T-helper 17 cell (primary cell): ENCODE measurements around the gene TANGO2. TPM values are rescaled to one million over a fixed set of nuclear protein-coding genes. Genes with fewer than 3 reads are reported as not detected.

Experiments used
- ATAC-seq: fragments of 150-1000 bp; cut with Tn5 transposase; 2 replicates; pipeline ENCODE4 v1.10.0; 2021; ENCODE audit warnings: mild to moderate bottlenecking, moderate library complexity
- DNase-seq, 3 donors: peaks; one replicate each; pipeline versions ENCODE4 v3.0.0 to v3.0.0-alpha.2; 2020 to 2021
- H3K9me3 ChIP-seq: one replicate; pipeline ENCODE4 v1.7.0; 2013; ENCODE audit warnings: low read length, mild to moderate bottlenecking; ENCODE audit not compliant: control insufficient read depth, poor library complexity, severe bottlenecking
- H3K27ac Mint-ChIP-seq: one replicate; pipeline ENCODE4 v1.8.0; 2022; ENCODE audit warnings: mild to moderate bottlenecking, moderate library complexity, mixed read lengths
- H3K27me3 Mint-ChIP-seq: one replicate; pipeline ENCODE4 v1.8.0; 2022; ENCODE audit warnings: mixed read lengths
- H3K36me3 Mint-ChIP-seq: one replicate; pipeline ENCODE4 v1.8.0; 2022; ENCODE audit warnings: low read depth, mixed read lengths
- H3K4me1 Mint-ChIP-seq: one replicate; pipeline ENCODE4 v1.8.0; 2022; ENCODE audit warnings: mild to moderate bottlenecking, mixed read lengths
- H3K4me3 Mint-ChIP-seq: one replicate; pipeline ENCODE4 v1.8.0; 2022; ENCODE audit warnings: mild to moderate bottlenecking, moderate library complexity, mixed read lengths
- total RNA-seq, 4 donors: library from RNA in 2 of 4; stranded (reverse) in 2 of 4; gene quantifications; one replicate each; pipeline ENCODE4 v1.2.3 and lab custom pipeline; 2022 to 2026

The TANGO2 gene
- total RNA-seq, 2 donors from 2014 or later: 31.7 to 44.3 TPM

- H3K27ac Mint-ChIP-seq: no peak overlapping the region
- DNase-seq: no peak
Observed at GRCh38 chr22:20111689-20112622, 91.0 kb downstream of the TANGO2 start.

GRCh38 chr22:20112623-20113511, 92.0 kb downstream of the TANGO2 start:
- Mint-ChIP-seq H3K27me3 (no peaks in the 10 kb centered on the region), H3K27ac (no peak overlapping the region), H3K4me1 (peaks cover 11% of the 10 kb centered on the region), H3K4me3 (no peak overlapping the region), H3K36me3 (peaks cover 4% of the 10 kb centered on the region)
- no peak for ATAC-seq
- DNase-seq: no peak
- H3K9me3 ChIP-seq: no peaks in the 10 kb centered on the region

More at GRCh38 chr22:20111689-20112622, 91.0 kb downstream of the TANGO2 start:
- Mint-ChIP-seq H3K4me3 (no peak overlapping the region), H3K4me1 (peaks cover 13% of the 10 kb centered on the region), H3K36me3 (peaks cover 4% of the 10 kb centered on the region), H3K27me3 (no peaks in the 10 kb centered on the region)
- ATAC-seq: peak; percentile 7
- no peaks in the 10 kb centered on the region for H3K9me3 ChIP-seq

GRCh38 chr22:20113551-20114310, 92.8 kb downstream of the TANGO2 start:
- Mint-ChIP-seq H3K4me3 (no peak overlapping the region), H3K27me3 (no peaks in the 10 kb centered on the region), H3K4me1 (peaks cover 16% of the 10 kb centered on the region), H3K36me3 (peaks cover 3% of the 10 kb centered on the region), H3K27ac (no peak overlapping the region)
- H3K9me3 ChIP-seq: no peaks in the 10 kb centered on the region
- ATAC-seq: no peak
- DNase-seq: no peak

- ATAC-seq (no peak), DNase-seq (no peak)
- peaks cover 2% of the 10 kb centered on the region for H3K36me3 Mint-ChIP-seq
- H3K4me3 Mint-ChIP-seq: peak overlapping the region; percentile 59
- no peaks in the 10 kb centered on the region for H3K9me3 ChIP-seq
- H3K4me1 Mint-ChIP-seq: peaks cover 20% of the 10 kb centered on the region
- H3K27me3 Mint-ChIP-seq: no peaks in the 10 kb centered on the region
- peak overlapping the region; percentile 79 for H3K27ac Mint-ChIP-seq
Observed at GRCh38 chr22:20114506-20115475, 93.9 kb downstream of the TANGO2 start.

- DNase-seq: no peak
- ATAC-seq: no peak
- no peaks in the 10 kb centered on the region for H3K9me3 ChIP-seq
- H3K27me3 Mint-ChIP-seq: no peaks in the 10 kb centered on the region
- H3K4me3 Mint-ChIP-seq: peak within 1 kb of the TSS; percentile 92
- peak within 1 kb of the TSS; percentile 79 for H3K27ac Mint-ChIP-seq
- H3K36me3 Mint-ChIP-seq: peaks cover 2% of the 10 kb centered on the region
- peaks cover 20% of the 10 kb centered on the region for H3K4me1 Mint-ChIP-seq
Observed at GRCh38 chr22:20115691-20116375, 94.9 kb downstream of the TANGO2 start, which contains the start of gene RANBP1. TSS of gene RANBP1 (plus strand) at chr22:20116104. CDS start at chr22:20116185, 81 bp downstream.

GRCh38 chr22:20116376-20116950, 95.6 kb downstream of the TANGO2 start:
- Mint-ChIP-seq H3K27ac (peak overlapping the region; percentile 79), H3K4me3 (peak overlapping the region; percentile 92), H3K27me3 (no peaks in the 10 kb centered on the region), H3K4me1 (peaks cover 20% of the 10 kb centered on the region), H3K36me3 (peaks cover 2% of the 10 kb centered on the region)
- no peaks in the 10 kb centered on the region for H3K9me3 ChIP-seq
- no peak for DNase-seq
- ATAC-seq: no peak

Other genes with a start within 250 kb of the TANGO2 start
- 1 to 10 TPM; 5.0 to 6.2 TPM for gene GNB1L, start 166.2 kb upstream of the TANGO2 start, total RNA-seq
- 10 to 100 TPM; 12.4 to 13.1 TPM for gene RTL10, start 166.2 kb upstream of the TANGO2 start, total RNA-seq
- 10 to 100 TPM; 28.2 to 37.3 TPM for gene COMT, start 79.3 kb upstream of the TANGO2 start, total RNA-seq
- 10 to 100 TPM; 16.8 to 25.6 TPM for gene TXNRD2, start 79.3 kb upstream of the TANGO2 start, total RNA-seq
- 1 to 10 TPM; 1.3 to 2.8 TPM for gene ARVCF, start 4.3 kb upstream of the TANGO2 start, total RNA-seq
- 10 to 100 TPM; 32.0 to 37.9 TPM for gene DGCR8, start 59.1 kb downstream of the TANGO2 start, total RNA-seq
- 10 to 100 TPM; 65.7 to 75.2 TPM for gene RANBP1, start 95.0 kb downstream of the TANGO2 start, total RNA-seq
- gene TRMT2A, start 96.1 kb downstream of the TANGO2 start, total RNA-seq: 10 to 100 TPM; 77.1 to 85.5 TPM
- 10 to 100 TPM; 60.1 to 75.8 TPM for gene ZDHHC8, start 110.7 kb downstream of the TANGO2 start, total RNA-seq
- gene CCDC188, start 129.9 kb downstream of the TANGO2 start, total RNA-seq: 1 to 10 TPM in 1 of 2 donors, not detected in 1; 1.5 TPM
- 1 to 10 TPM in 1 of 2 donors, under 1 TPM in 1; 0.68 to 2.1 TPM for gene RTN4R, start 247.2 kb downstream of the TANGO2 start, total RNA-seq